NCI-H748 (cell line): ENCODE results near the gene PKD1L1.
"Not testable (repeated sequence)": the region's sequence is repeated elsewhere in the genome, so short reads cannot be mapped to it uniquely, and the experiment has no call there.

Source experiments
- DNase-seq: peaks from one replicate; lab custom pipeline; 2025; ENCODE audit not compliant: unreplicated experiment; lab: John Stamatoyannopoulos, UW

PKD1L1 gene, protein sequence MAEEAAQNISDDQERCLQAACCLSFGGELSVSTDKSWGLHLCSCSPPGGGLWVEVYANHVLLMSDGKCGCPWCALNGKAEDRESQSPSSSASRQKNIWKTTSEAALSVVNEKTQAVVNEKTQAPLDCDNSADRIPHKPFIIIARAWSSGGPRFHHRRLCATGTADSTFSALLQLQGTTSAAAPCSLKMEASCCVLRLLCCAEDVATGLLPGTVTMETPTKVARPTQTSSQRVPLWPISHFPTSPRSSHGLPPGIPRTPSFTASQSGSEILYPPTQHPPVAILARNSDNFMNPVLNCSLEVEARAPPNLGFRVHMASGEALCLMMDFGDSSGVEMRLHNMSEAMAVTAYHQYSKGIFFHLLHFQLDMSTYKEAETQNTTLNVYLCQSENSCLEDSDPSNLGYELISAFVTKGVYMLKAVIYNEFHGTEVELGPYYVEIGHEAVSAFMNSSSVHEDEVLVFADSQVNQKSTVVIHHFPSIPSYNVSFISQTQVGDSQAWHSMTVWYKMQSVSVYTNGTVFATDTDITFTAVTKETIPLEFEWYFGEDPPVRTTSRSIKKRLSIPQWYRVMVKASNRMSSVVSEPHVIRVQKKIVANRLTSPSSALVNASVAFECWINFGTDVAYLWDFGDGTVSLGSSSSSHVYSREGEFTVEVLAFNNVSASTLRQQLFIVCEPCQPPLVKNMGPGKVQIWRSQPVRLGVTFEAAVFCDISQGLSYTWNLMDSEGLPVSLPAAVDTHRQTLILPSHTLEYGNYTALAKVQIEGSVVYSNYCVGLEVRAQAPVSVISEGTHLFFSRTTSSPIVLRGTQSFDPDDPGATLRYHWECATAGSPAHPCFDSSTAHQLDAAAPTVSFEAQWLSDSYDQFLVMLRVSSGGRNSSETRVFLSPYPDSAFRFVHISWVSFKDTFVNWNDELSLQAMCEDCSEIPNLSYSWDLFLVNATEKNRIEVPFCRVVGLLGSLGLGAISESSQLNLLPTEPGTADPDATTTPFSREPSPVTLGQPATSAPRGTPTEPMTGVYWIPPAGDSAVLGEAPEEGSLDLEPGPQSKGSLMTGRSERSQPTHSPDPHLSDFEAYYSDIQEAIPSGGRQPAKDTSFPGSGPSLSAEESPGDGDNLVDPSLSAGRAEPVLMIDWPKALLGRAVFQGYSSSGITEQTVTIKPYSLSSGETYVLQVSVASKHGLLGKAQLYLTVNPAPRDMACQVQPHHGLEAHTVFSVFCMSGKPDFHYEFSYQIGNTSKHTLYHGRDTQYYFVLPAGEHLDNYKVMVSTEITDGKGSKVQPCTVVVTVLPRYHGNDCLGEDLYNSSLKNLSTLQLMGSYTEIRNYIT (N-terminal part only)

DNA sequence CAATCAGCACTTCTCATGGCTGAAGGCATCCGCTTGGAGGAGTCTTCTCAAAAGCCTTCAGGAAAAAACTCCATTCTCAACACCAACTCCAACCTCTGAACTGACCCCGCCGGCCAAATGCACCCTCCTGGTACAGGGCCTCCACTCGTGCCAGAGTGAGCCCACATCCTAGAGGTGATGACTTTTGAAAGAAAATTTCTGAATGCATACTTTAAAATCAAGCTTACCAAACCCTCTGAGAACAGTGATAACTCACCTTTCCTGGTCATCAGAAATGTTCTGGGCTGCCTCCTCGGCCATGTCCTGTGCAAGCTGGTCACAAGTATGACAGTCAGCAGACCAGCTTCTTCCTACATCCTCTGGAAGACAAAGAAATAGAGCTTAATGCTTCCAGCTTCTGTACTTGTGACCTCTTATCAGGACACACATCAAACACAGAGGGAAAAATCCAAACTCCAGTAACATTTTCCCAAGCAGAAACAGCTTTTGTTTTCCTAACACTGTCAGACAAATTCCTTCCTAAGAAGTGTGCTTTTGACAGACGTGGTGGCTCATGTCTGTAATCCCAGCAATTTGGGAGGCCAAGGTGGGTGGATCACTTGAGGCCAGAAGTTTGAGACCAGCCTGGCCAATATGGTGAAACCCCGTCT, at the start of gene PKD1L1:
Gene PKD1L1, minus strand, starts transcription at position 326 of the 650 bp plus-strand sequence. Its CDS starts 26 bp downstream, at position 300.
- DNase-seq: no peak

DNA sequence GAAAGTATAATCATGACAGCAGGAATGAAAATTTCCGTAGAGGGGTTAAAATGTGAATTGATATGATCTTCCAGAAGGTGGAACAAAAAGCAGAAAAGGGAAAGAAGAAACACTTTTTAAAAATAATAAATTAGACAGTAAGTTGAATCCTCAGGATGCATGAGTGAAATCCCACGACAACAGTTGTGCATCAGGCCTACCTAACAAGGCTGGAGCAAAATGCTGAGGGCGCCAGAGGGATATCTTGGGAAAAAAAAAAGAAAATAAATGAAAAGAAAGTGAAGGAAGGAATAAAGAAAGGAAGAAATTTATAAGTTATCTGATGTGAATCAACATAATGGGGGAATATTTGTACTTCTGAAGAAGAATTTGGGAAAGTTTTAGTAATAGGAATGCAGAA, 44.2 kb upstream of the PKD1L1 start:
- no peak for DNase-seq

DNA sequence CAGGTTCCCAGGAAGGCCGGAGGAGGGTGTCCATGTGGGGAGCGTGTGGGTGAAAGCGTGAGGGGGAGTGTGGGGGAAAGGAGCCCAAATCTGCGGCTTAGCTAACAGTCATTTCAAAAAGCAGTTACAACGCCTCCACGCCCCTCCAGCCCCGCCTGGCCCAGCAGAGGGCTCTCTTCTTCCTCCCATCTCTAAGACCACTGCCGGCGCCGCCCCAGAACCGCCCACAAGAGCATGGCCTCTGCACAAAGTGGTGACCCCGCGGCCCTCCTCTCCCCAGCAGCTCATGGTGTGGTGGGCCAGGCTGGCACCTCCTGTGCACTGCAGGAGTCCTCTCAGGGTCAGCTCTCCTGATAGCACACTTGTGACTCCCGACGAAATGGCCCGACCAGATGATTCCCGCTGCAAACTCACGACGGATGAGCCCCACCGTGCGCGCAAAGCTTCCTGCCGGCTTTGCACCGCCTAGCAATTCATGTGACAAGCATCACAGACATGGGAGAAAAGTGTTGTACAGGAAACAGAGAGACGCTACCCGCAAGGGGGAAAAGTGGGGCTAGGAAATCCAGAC, 43.6 kb upstream of the PKD1L1 start:
- peak; percentile 70 for DNase-seq

DNA sequence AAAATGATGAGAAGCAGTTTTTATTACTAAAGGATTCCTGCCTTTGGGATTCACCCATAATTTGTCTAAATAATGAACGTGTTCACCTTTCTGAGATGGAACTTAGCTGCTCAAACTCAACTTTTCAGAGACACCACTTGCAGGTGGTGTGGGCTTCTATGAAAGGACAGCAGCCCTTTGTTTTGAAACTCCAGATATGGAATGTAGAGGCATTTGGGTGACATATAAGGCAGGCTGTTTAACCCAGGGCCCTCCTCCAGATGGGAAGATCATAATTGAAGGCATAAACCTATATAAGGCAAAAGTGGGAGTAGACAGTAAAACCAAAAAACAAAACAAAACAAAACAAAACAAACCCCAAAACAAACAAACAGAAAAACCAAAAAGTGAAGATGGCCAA, 43.0 kb upstream of the PKD1L1 start:
- DNase-seq: no peak

DNA sequence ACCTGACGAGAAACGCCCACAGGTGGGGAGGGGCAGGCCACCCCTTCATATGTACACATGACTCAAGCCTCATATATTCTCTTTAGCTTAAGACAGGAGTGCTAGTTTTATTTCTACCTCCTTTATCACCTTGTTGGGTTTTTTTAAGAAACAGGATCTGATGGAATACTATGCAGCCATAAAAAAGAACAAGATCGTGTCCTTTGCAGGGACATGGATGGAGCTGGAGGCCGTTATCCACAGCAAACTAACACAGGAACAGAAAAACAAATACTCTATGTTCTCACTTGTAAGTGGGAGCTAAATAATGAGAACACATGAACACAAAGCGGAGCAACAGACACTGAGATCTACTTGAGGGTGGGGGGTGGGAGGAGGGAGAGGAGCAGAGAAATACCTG, 42.3 kb upstream of the PKD1L1 start:
- no peak for DNase-seq

DNA sequence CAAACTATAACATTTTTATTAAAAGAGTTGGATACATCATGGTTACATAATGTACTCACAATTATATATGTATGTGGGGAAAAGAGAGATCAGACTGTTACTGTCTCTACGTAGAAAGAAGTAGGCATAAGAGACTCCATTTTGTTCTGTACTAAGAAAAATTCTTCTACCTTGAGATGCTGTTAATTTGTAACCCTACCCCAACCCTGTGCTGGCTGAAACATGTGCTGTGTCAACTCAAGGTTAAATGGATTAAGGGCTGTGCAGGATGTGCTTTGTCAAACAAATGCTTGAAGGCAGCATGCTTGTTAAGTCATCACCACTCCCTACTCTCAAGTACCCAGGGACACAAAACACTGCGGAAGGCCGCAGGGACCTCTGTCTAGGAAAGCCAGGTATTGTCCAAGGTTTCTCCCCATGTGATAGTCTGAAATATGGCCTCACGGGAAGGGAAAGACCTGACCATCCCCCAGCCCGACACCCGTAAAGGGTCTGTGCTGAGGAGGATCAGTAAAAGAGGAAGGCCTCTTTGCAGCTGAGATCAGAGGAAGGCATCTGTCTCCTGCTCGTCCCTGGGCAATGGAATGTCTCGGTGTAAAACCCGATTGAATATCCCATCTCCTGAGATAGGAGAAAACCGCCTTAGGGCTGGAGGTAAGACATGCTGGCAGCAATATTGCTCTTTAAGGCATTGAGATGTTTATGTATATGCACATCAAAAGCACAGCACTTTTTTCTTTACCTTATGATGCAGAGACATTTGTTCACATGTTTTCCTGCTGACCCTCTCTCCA, 41.5 kb upstream of the PKD1L1 start:
- DNase-seq: peak; percentile 57

- DNase-seq: no peak
Observed at GRCh38 chr7:47988496-47989386, 40.5 kb upstream of the PKD1L1 start.

- DNase-seq: peak; percentile 12
Observed at GRCh38 chr7:47982610-47983009, 34.3 kb upstream of the PKD1L1 start.

- not testable (repeated sequence) for DNase-seq
Observed at GRCh38 chr7:47980648-47981047, 32.4 kb upstream of the PKD1L1 start.

GRCh38 chr7:47979832-47980181, 31.5 kb upstream of the PKD1L1 start:
- no peak for DNase-seq

- DNase-seq: peak; percentile 96
Observed at GRCh38 chr7:47979145-47979831, 31.0 kb upstream of the PKD1L1 start, which contains the start of gene HUS1. Gene HUS1 (minus strand): TSS chr7:47979615. CDS start chr7:47979519, 96 bp downstream.

DNA sequence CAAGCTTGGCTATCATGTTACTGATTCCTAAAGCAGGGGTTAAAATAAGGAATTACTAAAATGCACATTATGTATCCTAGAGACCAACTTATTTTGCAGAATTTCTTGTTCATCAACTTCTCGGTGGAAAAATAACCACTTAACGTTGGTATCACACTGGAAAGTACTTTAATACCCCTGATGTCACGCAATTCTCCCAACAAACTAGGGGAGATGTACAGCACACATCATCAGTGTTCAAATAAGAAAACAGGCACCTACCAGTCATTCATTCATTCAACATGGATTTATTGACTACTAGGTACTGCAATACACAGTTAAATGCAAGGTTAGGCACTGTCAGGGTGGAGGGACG, 30.5 kb upstream of the PKD1L1 start:
- no peak for DNase-seq

- DNase-seq: no peak
Observed at GRCh38 chr7:47973739-47974138, 25.5 kb upstream of the PKD1L1 start.

GRCh38 chr7:47970761-47971160, 22.5 kb upstream of the PKD1L1 start:
- DNase-seq: no peak

GRCh38 chr7:47968847-47969774, 20.8 kb upstream of the PKD1L1 start:
- peak; percentile 67 for DNase-seq

- no peak for DNase-seq
Observed at GRCh38 chr7:47967708-47968107, 19.4 kb upstream of the PKD1L1 start.

GRCh38 chr7:47967123-47967522, 18.9 kb upstream of the PKD1L1 start:
- DNase-seq: no peak
